Panc1 (cell line): ENCODE data around the gene PLAAT5. TPM values are rescaled to one million over a fixed set of nuclear protein-coding genes. Genes with fewer than 3 reads are reported as not detected.

Source experiments
- ATAC-seq: fragments of 200-7000 bp; cut with Tn5 transposase; 2 replicates; pipeline ENCODE4 v1.9.1; 2020; ENCODE audit warnings: mild to moderate bottlenecking, moderate library complexity
- BruUV-seq: library from RNA; stranded (reverse); fragments of 400-500 nt; replicated peaks from 2 replicates; lab custom pipeline; 2021; lab: Mats Ljungman, UMichigan
- CTCF ChIA-PET: fragments of 300-600 bp; sonication (Branson Sonifier 250); formaldehyde crosslinking; loops from one replicate; lab custom pipeline; 2022; ENCODE audit warnings: antibody characterized with exemption; lab: Charles Lee
- POLR2A ChIA-PET: fragments of 300-600 bp; sonication (Branson Sonifier 250); formaldehyde crosslinking; loops from one replicate; lab custom pipeline; 2022; ENCODE audit warnings: antibody characterized with exemption; lab: Charles Lee
- DNase-seq: peaks from one replicate; pipeline ENCODE4 v3.0.0-alpha.2; 2010; ENCODE audit warnings: low read depth, low spot score
- H3K27ac ChIP-seq: 2 replicates; pipeline ENCODE4 v1.5.1; 2011; ENCODE audit warnings: mild to moderate bottlenecking, low read length, inconsistent platforms
- H3K27me3 ChIP-seq: fragments of 200-500 bp; sonication (Bioruptor generic); 2 replicates; pipeline ENCODE4 v1.6.0; 2014; ENCODE audit warnings: low read length, inconsistent platforms; ENCODE audit not compliant: control insufficient read depth, insufficient read depth
- H3K36me3 ChIP-seq: fragments of 200-500 bp; sonication (Bioruptor generic); 2 replicates; pipeline ENCODE4 v1.5.1; 2014; ENCODE audit warnings: inconsistent platforms, mild to moderate bottlenecking, low read length, moderate library complexity; ENCODE audit not compliant: control insufficient read depth, insufficient read depth
- H3K4me1 ChIP-seq: 2 replicates; pipeline ENCODE4 v1.5.1; 2011; ENCODE audit warnings: inconsistent platforms, mild to moderate bottlenecking, low read length, moderate library complexity; ENCODE audit not compliant: control insufficient read depth, insufficient read depth
- H3K4me3 ChIP-seq, 2 experiments: 2 replicates each; pipeline ENCODE4 v1.5.1; 2011 to 2012; ENCODE audit warnings: low read depth in 2 of 2, low read length in 2 of 2, mild to moderate bottlenecking in 2 of 2, inconsistent platforms in 1 of 2, moderate library complexity in 1 of 2
- H3K9me3 ChIP-seq: fragments of 200-500 bp; sonication (Bioruptor generic); 2 replicates; pipeline ENCODE4 v1.5.1; 2014; ENCODE audit warnings: low read depth, mild to moderate bottlenecking, inconsistent platforms, low read length, moderate library complexity; ENCODE audit not compliant: control insufficient read depth, insufficient read depth
- POLR2AphosphoS5 ChIP-seq: IDR thresholded peaks from 2 replicates; pipeline ENCODE4 v1.6.1; 2012; ENCODE audit warnings: mild to moderate bottlenecking, low read depth, low read length, moderate library complexity
- SIN3A ChIP-seq: IDR thresholded peaks from 2 replicates; pipeline ENCODE4 v1.6.1; 2012; ENCODE audit warnings: low read depth, mild to moderate bottlenecking, low read length, moderate library complexity, borderline replicate concordance; ENCODE audit not compliant: insufficient read depth
- TCF7L2 ChIP-seq: IDR thresholded peaks from 2 replicates; pipeline ENCODE4 v1.6.1; 2011; ENCODE audit warnings: mild to moderate bottlenecking, low read depth, low read length, inconsistent platforms
- in situ Hi-C: cut with HindIII; loops from 2 replicates; pipeline ENCODE4 v1.10.0; 2016; ENCODE audit warnings: low sequenced_read_pairs, low pct_unique_long_range_greater_than_20kb
- intact Hi-C: fragments of 100-400 bp; cut with micrococcal nuclease; formaldehyde crosslinking; loops from one replicate; pipeline ENCODE4 v1.10.0; 2022; ENCODE audit not compliant: unreplicated experiment
- total RNA-seq: library from RNA; stranded (reverse); gene quantifications from one replicate; pipeline ENCODE4 v1.2.1, GENCODE V29; 2021; ENCODE audit not compliant: unreplicated experiment
- TF ChIP-seq, protein P1 (sequence below), 2 experiments: IDR thresholded peaks; 2 replicates each; pipeline ENCODE4 v1.6.1; 2011 to 2012; ENCODE audit warnings: low read depth in 2 of 2, control low read depth in 1 of 2, low read length in 1 of 2, mild to moderate bottlenecking in 1 of 2, moderate library complexity in 1 of 2; ENCODE audit not compliant: insufficient read depth in 1 of 2
- TF ChIP-seq, protein P2 (sequence below): fragments of 450-650 bp; IDR thresholded peaks from 2 replicates; pipeline ENCODE4 v1.5.1; 2017; ENCODE audit warnings: mild to moderate bottlenecking

The PLAAT5 gene
- total RNA-seq, 1 experiment from 2014 or later: not detected

DNA sequence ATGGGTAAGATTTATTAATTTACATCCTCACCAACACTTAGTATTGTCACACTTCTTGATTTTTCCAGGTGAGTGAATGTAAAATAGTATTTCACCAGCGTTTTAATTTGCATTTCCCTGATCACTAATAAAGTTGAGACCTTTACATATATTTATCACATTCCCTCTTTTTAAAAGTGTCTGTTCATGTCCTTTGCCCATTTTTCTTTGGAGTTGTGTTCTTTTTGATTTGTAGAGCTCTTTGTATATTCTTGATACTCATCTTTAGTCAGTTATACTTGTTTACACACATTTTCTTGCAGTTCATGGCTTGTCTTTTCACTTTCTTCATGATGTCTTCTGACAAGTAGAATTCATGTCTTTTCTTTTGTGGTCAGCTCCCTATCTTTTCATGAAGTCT, 2.2 kb upstream of the PLAAT5 start:
- no peak for TF ChIP-seq TCF7L2
- TF ChIP-seq, protein P1, sequence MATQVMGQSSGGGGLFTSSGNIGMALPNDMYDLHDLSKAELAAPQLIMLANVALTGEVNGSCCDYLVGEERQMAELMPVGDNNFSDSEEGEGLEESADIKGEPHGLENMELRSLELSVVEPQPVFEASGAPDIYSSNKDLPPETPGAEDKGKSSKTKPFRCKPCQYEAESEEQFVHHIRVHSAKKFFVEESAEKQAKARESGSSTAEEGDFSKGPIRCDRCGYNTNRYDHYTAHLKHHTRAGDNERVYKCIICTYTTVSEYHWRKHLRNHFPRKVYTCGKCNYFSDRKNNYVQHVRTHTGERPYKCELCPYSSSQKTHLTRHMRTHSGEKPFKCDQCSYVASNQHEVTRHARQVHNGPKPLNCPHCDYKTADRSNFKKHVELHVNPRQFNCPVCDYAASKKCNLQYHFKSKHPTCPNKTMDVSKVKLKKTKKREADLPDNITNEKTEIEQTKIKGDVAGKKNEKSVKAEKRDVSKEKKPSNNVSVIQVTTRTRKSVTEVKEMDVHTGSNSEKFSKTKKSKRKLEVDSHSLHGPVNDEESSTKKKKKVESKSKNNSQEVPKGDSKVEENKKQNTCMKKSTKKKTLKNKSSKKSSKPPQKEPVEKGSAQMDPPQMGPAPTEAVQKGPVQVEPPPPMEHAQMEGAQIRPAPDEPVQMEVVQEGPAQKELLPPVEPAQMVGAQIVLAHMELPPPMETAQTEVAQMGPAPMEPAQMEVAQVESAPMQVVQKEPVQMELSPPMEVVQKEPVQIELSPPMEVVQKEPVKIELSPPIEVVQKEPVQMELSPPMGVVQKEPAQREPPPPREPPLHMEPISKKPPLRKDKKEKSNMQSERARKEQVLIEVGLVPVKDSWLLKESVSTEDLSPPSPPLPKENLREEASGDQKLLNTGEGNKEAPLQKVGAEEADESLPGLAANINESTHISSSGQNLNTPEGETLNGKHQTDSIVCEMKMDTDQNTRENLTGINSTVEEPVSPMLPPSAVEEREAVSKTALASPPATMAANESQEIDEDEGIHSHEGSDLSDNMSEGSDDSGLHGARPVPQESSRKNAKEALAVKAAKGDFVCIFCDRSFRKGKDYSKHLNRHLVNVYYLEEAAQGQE (IDR thresholded peaks at IDR 0.05; ENCODE audit: insufficient read depth in 1 of 2, low read depth in 2 of 2, low read length in 1 of 2): no peak
- no peak for TF ChIP-seq SIN3A
- no peak for TF ChIP-seq POLR2AphosphoS5
- TF ChIP-seq, protein P2, sequence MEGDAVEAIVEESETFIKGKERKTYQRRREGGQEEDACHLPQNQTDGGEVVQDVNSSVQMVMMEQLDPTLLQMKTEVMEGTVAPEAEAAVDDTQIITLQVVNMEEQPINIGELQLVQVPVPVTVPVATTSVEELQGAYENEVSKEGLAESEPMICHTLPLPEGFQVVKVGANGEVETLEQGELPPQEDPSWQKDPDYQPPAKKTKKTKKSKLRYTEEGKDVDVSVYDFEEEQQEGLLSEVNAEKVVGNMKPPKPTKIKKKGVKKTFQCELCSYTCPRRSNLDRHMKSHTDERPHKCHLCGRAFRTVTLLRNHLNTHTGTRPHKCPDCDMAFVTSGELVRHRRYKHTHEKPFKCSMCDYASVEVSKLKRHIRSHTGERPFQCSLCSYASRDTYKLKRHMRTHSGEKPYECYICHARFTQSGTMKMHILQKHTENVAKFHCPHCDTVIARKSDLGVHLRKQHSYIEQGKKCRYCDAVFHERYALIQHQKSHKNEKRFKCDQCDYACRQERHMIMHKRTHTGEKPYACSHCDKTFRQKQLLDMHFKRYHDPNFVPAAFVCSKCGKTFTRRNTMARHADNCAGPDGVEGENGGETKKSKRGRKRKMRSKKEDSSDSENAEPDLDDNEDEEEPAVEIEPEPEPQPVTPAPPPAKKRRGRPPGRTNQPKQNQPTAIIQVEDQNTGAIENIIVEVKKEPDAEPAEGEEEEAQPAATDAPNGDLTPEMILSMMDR: no peak
- in situ Hi-C loops (no loop called here), intact Hi-C loops (no loop called here)
- ChIA-PET POLR2A (interaction anchor here (0.7 kb wide), 1 partner anchor 194 kb away, joined by 7 read pairs; no protein-coding TSS in a partner anchor), CTCF (interaction anchor here (0.6 kb wide), 1 partner anchor 276 kb away, joined by 3 read pairs; no protein-coding TSS in a partner anchor)
- ATAC-seq (no peak), DNase-seq (no peak)
- BruUV-seq: no TSS peak
- H3K4me1 ChIP-seq: no peaks in the 10 kb centered on the region
- no peaks in the 10 kb centered on the region; the same call in 1 of the 2 replicates for H3K9me3 ChIP-seq
- no peak overlapping the region for H3K27ac ChIP-seq
- no peaks in the 10 kb centered on the region for H3K36me3 ChIP-seq
- H3K27me3 ChIP-seq: peaks cover 24% of the 10 kb centered on the region
- H3K4me3 ChIP-seq: no peak overlapping the region

DNA sequence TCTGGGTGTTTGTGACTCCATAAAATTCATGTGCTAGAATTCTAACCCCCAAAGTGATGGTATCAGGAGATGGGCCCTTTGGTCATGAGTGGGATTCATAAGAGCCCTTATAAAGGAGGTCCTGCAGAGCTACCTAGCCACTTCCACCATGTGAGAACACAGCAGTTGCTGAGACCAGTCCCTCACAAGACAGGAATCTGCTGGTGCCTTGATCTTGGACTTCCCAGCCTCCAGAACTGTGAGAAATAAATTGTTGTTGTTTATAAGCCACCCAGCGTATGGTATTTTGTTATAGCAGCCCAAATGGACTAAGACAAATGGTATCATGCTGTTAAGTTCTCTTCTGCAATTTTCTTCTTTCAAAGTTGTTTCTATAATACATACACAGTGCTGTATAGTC, 1.5 kb upstream of the PLAAT5 start:
- H3K9me3 ChIP-seq: no peaks in the 10 kb centered on the region; the same call in 1 of the 2 replicates
- ChIA-PET CTCF (no interaction called here), POLR2A (no interaction called here)
- DNase-seq (no peak), ATAC-seq (no peak)
- intact Hi-C loops: no loop called here
- in situ Hi-C loops: no loop called here
- no peaks in the 10 kb centered on the region for H3K36me3 ChIP-seq
- H3K4me1 ChIP-seq: no peaks in the 10 kb centered on the region
- BruUV-seq: no TSS peak
- H3K4me3 ChIP-seq: no peak overlapping the region
- peaks cover 24% of the 10 kb centered on the region for H3K27me3 ChIP-seq
- H3K27ac ChIP-seq: no peak overlapping the region
- TF ChIP-seq SIN3A (no peak), POLR2AphosphoS5 (no peak), TCF7L2 (no peak)
- TF ChIP-seq, protein P1 (IDR thresholded peaks at IDR 0.05; ENCODE audit: insufficient read depth in 1 of 2, low read depth in 2 of 2, low read length in 1 of 2): no peak
- TF ChIP-seq, protein P2: no peak
